Measurements from ENCODE around the gene UMODL1. TPM values are rescaled to one million over a fixed set of nuclear protein-coding genes. Genes with fewer than 3 reads are reported as not detected.

Gene UMODL1
- total RNA-seq, 1 experiment from 2014 or later: not detected

DNA sequence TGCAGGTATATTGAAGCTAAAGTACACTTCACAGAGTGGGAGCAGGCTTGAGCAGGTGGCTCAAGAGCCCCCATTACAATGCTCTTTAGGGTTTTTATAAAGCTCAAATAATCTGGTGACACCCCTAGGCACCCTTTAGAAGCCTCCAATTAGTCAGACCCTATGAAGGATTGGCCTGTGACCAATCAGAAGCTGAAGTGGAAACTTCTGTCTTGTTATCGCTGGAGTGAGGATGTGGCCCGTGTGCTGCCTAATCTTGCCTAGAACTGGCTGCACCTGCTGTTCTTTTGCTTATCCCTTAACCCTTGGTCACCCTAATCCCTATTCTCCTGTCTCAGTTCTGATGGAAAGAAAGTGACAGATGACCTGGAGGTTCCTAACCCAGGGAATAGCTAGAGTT lies 77.0 kb downstream of the UMODL1 start:
- no CpG with 5 or more reads among the region's 2 CpGs for WGBS (ENCODE audit: extremely low coverage, insufficient read length, low lambda C conversion rate)
- no peak overlapping the region for H3K56ac ChIP-seq (ENCODE audit: insufficient read length, low read depth, low read length)
- H2BK20ac ChIP-seq (ENCODE audit: low read depth, low read length, poor library complexity, severe bottlenecking): no peak overlapping the region
- H3K18ac ChIP-seq (ENCODE audit: insufficient read length, low read depth, low read length): no peak overlapping the region
- no peak overlapping the region for H4K8ac ChIP-seq (replicated peaks; ENCODE audit: insufficient read length, low read depth, low read length)
- Mint-ChIP-seq H3K27me3 (ENCODE audit: low read depth) (peaks cover 4% of the 10 kb centered on the region; the same call in 1 of the 2 replicates), H3K9me3 (no peaks in the 10 kb centered on the region; a peak in 1 of 5 replicates), H3K36me3 (ENCODE audit: insufficient read depth in 1 of 3, low read depth in 3 of 3) (no peaks in the 10 kb centered on the region), H3K27ac (no peak overlapping the region), H3K4me1 (peaks cover 3% of the 10 kb centered on the region in 2 experiments; a peak in 2 of 4 replicates), H3K4me3 (no peak overlapping the region)
- no peaks in the 10 kb centered on the region for H3K79me2 ChIP-seq (ENCODE audit: insufficient read depth, low read length)
- no peaks in the 10 kb centered on the region for H4K20me1 ChIP-seq (ENCODE audit: control insufficient read depth, insufficient read depth, insufficient read length)
- no peak overlapping the region for H3K27ac ChIP-seq (ENCODE audit: insufficient read length, low read depth, low read length)
- no peaks in the 10 kb centered on the region for H3K23me2 ChIP-seq (ENCODE audit: insufficient read length, low read depth, low read length, poor library complexity, severe bottlenecking)
- no peak overlapping the region for H3T11ph ChIP-seq (ENCODE audit: low read length)
- H2AK5ac ChIP-seq (ENCODE audit: insufficient read length, low read length): no peak overlapping the region
- no peak overlapping the region for H4K91ac ChIP-seq (ENCODE audit: insufficient read length, low read depth, low read length)
- DNase-seq: no peak
- no peaks in the 10 kb centered on the region for H3K9me3 ChIP-seq (ENCODE audit: control insufficient read depth, low read depth, low read length)
- TF ChIP-seq CTCF (conservative IDR thresholded peaks at IDR 0.05): no peak
- no peak overlapping the region for H2BK120ac ChIP-seq (ENCODE audit: low read depth, low read length, poor library complexity, severe bottlenecking)
- H3K4ac ChIP-seq (ENCODE audit: low read depth, low read length): no peak overlapping the region
- no peak overlapping the region for H2BK5ac ChIP-seq (ENCODE audit: insufficient read length, low read length)
- H2BK15ac ChIP-seq (ENCODE audit: low read depth, low read length): no peak overlapping the region
- no peaks in the 10 kb centered on the region for H3K4me1 ChIP-seq (ENCODE audit: insufficient read depth, low read length)
- H3K79me1 ChIP-seq (ENCODE audit: insufficient read depth, low read depth, low read length, poor library complexity, severe bottlenecking): no peaks in the 10 kb centered on the region
- H3K9ac ChIP-seq (ENCODE audit: extremely low read depth, insufficient read length, low read length): no peak overlapping the region
- H2BK12ac ChIP-seq (ENCODE audit: insufficient read length, low read depth, low read length): no peak overlapping the region
- H4K5ac ChIP-seq (ENCODE audit: insufficient read length, low read depth, low read length): no peak overlapping the region
- H2AFZ ChIP-seq (ENCODE audit: low read length): no peak overlapping the region
- H3K4me2 ChIP-seq (ENCODE audit: insufficient read depth, insufficient read length, low read length): no peak overlapping the region
- H3K23ac ChIP-seq (ENCODE audit: insufficient read length, low read depth, low read length): no peak overlapping the region
- no peaks in the 10 kb centered on the region for H3K27me3 ChIP-seq (ENCODE audit: insufficient read depth, low read length)
- no peak overlapping the region for H3K14ac ChIP-seq (ENCODE audit: insufficient read depth, low read length)
